HepG2 (cell line): Measurements from ENCODE around the gene SEBOX. TPM values are rescaled to one million over a fixed set of nuclear protein-coding genes. Genes with fewer than 3 reads are reported as not detected.
A peak's percentile ranks its signal among the peaks of the same experiment; 100 is the strongest.

Experiments used
- ERF ChIP-seq: IDR thresholded peaks from 2 replicates; pipeline ENCODE4 v1.6.1; 2018; ENCODE audit warnings: missing biosample characterization, missing genetic modification reagents
- GFI1 ChIP-seq: sonication (generic); formaldehyde crosslinking; IDR thresholded peaks from 2 replicates; pipeline ENCODE4 v1.5.0; 2020; ENCODE audit warnings: missing genetic modification reagents, mild to moderate bottlenecking, borderline replicate concordance
- HNRNPK ChIP-seq: fragments of 200-400 bp; formaldehyde crosslinking; IDR thresholded peaks from 2 replicates; pipeline ENCODE4 v1.6.1; 2018; ENCODE audit warnings: low read length, low read depth, moderate library complexity, mild to moderate bottlenecking; ENCODE audit not compliant: poor library complexity, severe bottlenecking
- JDP2 ChIP-seq: sonication (generic); formaldehyde crosslinking; IDR thresholded peaks from 2 replicates; pipeline ENCODE4 v1.8.1; 2022; ENCODE audit warnings: missing genetic modification reagents, borderline replicate concordance
- KLF12 ChIP-seq: sonication (generic); formaldehyde crosslinking; IDR thresholded peaks from 2 replicates; pipeline ENCODE4 v1.4.0; 2020; ENCODE audit warnings: missing genetic modification reagents, borderline replicate concordance
- KLF16 ChIP-seq, 2 experiments: sonication (generic) in 1 of 2; formaldehyde crosslinking in 1 of 2; IDR thresholded peaks; 2 replicates each; pipeline versions ENCODE4 v1.6.1 to v1.8.0; 2016 to 2023; ENCODE audit warnings: missing genetic modification reagents in 2 of 2, missing compliant biosample characterization in 1 of 2
- POLR2A ChIP-seq, 2 experiments: IDR thresholded peaks; 2 replicates each; pipeline ENCODE4 v1.6.1; 2011; ENCODE audit warnings: low read depth in 2 of 2, low read length in 2 of 2, mild to moderate bottlenecking in 1 of 2, moderate library complexity in 1 of 2; ENCODE audit not compliant: insufficient read depth in 1 of 2
- SMAD9 ChIP-seq: sonication (generic); formaldehyde crosslinking; IDR thresholded peaks from 2 replicates; pipeline ENCODE4 v1.5.1; 2020; ENCODE audit warnings: mild to moderate bottlenecking, missing genetic modification reagents
- TCF7 ChIP-seq: sonication (generic); IDR thresholded peaks from 2 replicates; pipeline ENCODE4 v1.6.1; 2016; ENCODE audit warnings: antibody characterized with exemption, low read depth
- YY1 ChIP-seq: IDR thresholded peaks from 2 replicates; pipeline ENCODE4 v1.6.1; 2011; ENCODE audit warnings: low read length, low read depth, moderate library complexity, mild to moderate bottlenecking; ENCODE audit not compliant: insufficient read depth, insufficient replicate concordance
- ZNF24 ChIP-seq: fragments of 450-650 bp; IDR thresholded peaks from 2 replicates; pipeline ENCODE4 v1.6.1; 2017; ENCODE audit warnings: antibody characterized with exemption, mild to moderate bottlenecking
- ZNF761 ChIP-seq: sonication (generic); formaldehyde crosslinking; conservative IDR thresholded peaks from 2 replicates; pipeline ENCODE4 v1.4.0; 2020; ENCODE audit warnings: mild to moderate bottlenecking, missing genetic modification reagents
- ZNF790 ChIP-seq: sonication (generic); formaldehyde crosslinking; IDR thresholded peaks from 2 replicates; pipeline ENCODE4 v1.8.0; 2022; ENCODE audit warnings: missing genetic modification reagents, mild to moderate bottlenecking, borderline replicate concordance
- ZZZ3 ChIP-seq: sonication (generic); formaldehyde crosslinking; IDR thresholded peaks from 2 replicates; pipeline ENCODE4 v1.4.0; 2020; ENCODE audit warnings: missing genetic modification reagents, mild to moderate bottlenecking, borderline replicate concordance
- polyA plus RNA-seq, 8 experiments: library from polyadenylated mRNA; depleted of rRNA in 3 of 8; stranded (reverse) in 7 of 8; unstranded in 1 of 8; fragments of >200 nt; fragmentation: Illumina TruSeq in 4 of 8; extraction: Trizol in 4 of 8; gene quantifications; 2 replicates each; pipeline versions ENCODE4 v1.2.1 to v1.2.3, GENCODE V29; 2011 to 2016; ENCODE audit warnings: low read depth in 4 of 8, missing spikeins in 1 of 8, mixed read lengths in 1 of 8; ENCODE audit not compliant: insufficient read depth in 1 of 8
- total RNA-seq, 5 experiments: library from RNA; depleted of rRNA; stranded (reverse); fragments of >200 nt; fragmentation: Illumina TruSeq; extraction: Trizol; gene quantifications; 2 replicates each; pipeline ENCODE4 v1.2.3, GENCODE V29; 2016; ENCODE audit warnings: low read depth in 1 of 5
- TF ChIP-seq, protein P1 (sequence below): sonication (generic); formaldehyde crosslinking; IDR thresholded peaks from 2 replicates; pipeline ENCODE4 v1.4.0; 2020; ENCODE audit warnings: missing genetic modification reagents, low read depth, mild to moderate bottlenecking, borderline replicate concordance
- TF ChIP-seq, protein P2 (sequence below): IDR thresholded peaks from 2 replicates; pipeline ENCODE4 v1.6.1; 2016
- TF ChIP-seq, protein P3 (sequence below): sonication (generic); formaldehyde crosslinking; IDR thresholded peaks from 2 replicates; pipeline ENCODE4 v1.9.0; 2021; ENCODE audit warnings: missing genetic modification reagents, mild to moderate bottlenecking, borderline replicate concordance
- TF ChIP-seq, protein P4 (sequence below): sonication (generic); formaldehyde crosslinking; IDR thresholded peaks from 2 replicates; pipeline ENCODE4 v1.4.0; 2020; ENCODE audit warnings: missing genetic modification reagents
- TF ChIP-seq, protein P5 (sequence below): sonication (generic); formaldehyde crosslinking; IDR thresholded peaks from 2 replicates; pipeline ENCODE4 v1.4.0; 2020; ENCODE audit warnings: missing genetic modification reagents, borderline replicate concordance
- TF ChIP-seq, protein P6 (sequence below): sonication (generic); formaldehyde crosslinking; IDR thresholded peaks from 2 replicates; pipeline ENCODE4 v1.5.0; 2020; ENCODE audit warnings: mild to moderate bottlenecking, missing genetic modification reagents, borderline replicate concordance

The SEBOX gene
- total and polyA plus RNA-seq, 2 of the 13 experiments (the other 11 are each of a cell fraction or from before 2014, with no cell fraction given) = not detected

DNA sequence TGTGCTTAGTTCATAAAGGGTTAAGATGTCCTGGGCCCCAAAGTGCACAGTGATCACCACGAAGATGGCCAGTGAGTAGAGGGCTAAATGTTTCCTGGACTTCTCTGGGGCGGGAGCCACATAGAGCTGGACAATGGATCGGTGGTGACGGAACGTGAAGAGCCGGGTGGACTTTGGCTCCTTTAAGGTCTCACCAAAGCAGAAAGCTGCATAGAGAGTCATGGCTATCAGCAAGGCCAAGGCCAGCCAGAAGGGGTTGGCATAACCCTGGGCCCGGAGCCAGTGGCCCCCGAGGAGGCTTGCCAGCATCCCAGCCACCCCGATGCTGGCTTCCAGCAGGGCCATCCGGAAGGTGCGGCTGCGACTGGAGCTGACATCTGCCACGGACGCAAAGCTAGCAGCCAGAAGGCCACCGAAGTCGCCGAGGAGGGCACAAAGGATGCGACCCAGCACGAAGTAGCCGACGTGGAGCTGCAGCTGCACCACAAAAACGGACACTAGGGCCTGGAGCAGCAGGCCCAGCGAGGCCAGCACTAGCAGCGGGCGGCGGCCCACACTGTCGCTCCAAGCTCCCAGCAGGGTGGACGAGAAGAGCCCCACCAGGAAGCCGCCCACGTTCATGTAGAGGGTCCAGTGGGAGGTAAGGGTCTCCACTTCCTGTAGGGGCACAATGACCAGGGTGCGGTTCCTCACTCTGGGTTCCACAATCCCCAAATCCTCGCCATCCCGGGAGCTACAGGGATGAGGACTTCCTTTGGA, 40.0 kb upstream of the SEBOX start (continued):
- TF ChIP-seq, protein P1, sequence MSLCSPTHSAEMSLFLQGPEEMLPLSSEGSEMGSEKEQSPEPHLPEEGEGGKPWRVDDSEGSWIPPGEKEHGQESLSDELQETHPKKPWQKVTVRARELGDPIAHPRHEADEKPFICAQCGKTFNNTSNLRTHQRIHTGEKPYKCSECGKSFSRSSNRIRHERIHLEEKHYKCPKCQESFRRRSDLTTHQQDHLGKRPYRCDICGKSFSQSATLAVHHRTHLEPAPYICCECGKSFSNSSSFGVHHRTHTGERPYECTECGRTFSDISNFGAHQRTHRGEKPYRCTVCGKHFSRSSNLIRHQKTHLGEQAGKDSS (CRISPR knock-in tag) = no peak; the same call in 1 of the 2 replicates
- no peak for TF ChIP-seq SMAD9 (CRISPR knock-in tag)
- TF ChIP-seq, protein P2, sequence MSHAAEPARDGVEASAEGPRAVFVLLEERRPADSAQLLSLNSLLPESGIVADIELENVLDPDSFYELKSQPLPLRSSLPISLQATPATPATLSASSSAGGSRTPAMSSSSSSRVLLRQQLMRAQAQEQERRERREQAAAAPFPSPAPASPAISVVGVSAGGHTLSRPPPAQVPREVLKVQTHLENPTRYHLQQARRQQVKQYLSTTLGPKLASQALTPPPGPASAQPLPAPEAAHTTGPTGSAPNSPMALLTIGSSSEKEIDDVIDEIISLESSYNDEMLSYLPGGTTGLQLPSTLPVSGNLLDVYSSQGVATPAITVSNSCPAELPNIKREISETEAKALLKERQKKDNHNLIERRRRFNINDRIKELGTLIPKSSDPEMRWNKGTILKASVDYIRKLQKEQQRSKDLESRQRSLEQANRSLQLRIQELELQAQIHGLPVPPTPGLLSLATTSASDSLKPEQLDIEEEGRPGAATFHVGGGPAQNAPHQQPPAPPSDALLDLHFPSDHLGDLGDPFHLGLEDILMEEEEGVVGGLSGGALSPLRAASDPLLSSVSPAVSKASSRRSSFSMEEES (CRISPR knock-in tag) = no peak
- no peak for TF ChIP-seq KLF12 (CRISPR knock-in tag)
- TF ChIP-seq GFI1 = no peak
- no peak for TF ChIP-seq JDP2 (CRISPR knock-in tag)
- no peak for TF ChIP-seq HNRNPK
- no peak for TF ChIP-seq ZNF790
- TF ChIP-seq, protein P3, sequence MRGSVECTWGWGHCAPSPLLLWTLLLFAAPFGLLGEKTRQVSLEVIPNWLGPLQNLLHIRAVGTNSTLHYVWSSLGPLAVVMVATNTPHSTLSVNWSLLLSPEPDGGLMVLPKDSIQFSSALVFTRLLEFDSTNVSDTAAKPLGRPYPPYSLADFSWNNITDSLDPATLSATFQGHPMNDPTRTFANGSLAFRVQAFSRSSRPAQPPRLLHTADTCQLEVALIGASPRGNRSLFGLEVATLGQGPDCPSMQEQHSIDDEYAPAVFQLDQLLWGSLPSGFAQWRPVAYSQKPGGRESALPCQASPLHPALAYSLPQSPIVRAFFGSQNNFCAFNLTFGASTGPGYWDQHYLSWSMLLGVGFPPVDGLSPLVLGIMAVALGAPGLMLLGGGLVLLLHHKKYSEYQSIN (CRISPR knock-in tag) = no peak
- no peak for TF ChIP-seq ERF (CRISPR knock-in tag)
- peak; percentile 32 to 52; a peak in 2 of 4 replicates for TF ChIP-seq POLR2A (IDR thresholded peaks at IDR 0.05; ENCODE audit: insufficient read depth in 1 of 2, low read depth in 2 of 2, low read length in 2 of 2)
- TF ChIP-seq TCF7 = peak; percentile 15; the same call in 1 of the 2 replicates
- TF ChIP-seq, protein P4, sequence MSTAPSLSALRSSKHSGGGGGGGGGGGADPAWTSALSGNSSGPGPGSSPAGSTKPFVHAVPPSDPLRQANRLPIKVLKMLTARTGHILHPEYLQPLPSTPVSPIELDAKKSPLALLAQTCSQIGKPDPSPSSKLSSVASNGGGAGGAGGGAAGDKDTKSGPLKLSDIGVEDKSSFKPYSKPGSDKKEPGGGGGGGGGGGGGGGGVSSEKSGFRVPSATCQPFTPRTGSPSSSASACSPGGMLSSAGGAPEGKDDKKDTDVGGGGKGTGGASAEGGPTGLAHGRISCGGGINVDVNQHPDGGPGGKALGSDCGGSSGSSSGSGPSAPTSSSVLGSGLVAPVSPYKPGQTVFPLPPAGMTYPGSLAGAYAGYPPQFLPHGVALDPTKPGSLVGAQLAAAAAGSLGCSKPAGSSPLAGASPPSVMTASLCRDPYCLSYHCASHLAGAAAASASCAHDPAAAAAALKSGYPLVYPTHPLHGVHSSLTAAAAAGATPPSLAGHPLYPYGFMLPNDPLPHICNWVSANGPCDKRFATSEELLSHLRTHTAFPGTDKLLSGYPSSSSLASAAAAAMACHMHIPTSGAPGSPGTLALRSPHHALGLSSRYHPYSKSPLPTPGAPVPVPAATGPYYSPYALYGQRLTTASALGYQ = peak; percentile 75; the same call in 1 of the 2 replicates
- no peak for TF ChIP-seq YY1
- no peak for TF ChIP-seq ZZZ3
- TF ChIP-seq, protein P5, sequence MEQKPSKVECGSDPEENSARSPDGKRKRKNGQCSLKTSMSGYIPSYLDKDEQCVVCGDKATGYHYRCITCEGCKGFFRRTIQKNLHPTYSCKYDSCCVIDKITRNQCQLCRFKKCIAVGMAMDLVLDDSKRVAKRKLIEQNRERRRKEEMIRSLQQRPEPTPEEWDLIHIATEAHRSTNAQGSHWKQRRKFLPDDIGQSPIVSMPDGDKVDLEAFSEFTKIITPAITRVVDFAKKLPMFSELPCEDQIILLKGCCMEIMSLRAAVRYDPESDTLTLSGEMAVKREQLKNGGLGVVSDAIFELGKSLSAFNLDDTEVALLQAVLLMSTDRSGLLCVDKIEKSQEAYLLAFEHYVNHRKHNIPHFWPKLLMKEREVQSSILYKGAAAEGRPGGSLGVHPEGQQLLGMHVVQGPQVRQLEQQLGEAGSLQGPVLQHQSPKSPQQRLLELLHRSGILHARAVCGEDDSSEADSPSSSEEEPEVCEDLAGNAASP = peak; percentile 32; the same call in 1 of the 2 replicates
- TF ChIP-seq, protein P6, sequence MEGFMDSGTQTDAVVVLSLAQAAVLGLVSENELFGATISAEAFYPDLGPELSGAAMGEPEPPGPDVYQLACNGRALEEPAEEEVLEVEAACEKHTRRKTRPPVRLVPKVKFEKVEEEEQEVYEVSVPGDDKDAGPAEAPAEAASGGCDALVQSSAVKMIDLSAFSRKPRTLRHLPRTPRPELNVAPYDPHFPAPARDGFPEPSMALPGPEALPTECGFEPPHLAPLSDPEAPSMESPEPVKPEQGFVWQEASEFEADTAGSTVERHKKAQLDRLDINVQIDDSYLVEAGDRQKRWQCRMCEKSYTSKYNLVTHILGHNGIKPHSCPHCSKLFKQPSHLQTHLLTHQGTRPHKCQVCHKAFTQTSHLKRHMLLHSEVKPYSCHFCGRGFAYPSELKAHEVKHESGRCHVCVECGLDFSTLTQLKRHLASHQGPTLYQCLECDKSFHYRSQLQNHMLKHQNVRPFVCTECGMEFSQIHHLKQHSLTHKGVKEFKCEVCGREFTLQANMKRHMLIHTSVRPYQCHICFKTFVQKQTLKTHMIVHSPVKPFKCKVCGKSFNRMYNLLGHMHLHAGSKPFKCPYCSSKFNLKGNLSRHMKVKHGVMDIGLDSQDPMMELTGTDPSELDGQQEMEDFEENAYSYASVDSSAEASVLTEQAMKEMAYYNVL (CRISPR knock-in tag) = no peak
- TF ChIP-seq ZNF24 = no peak
- TF ChIP-seq KLF16 (CRISPR knock-in tag; IDR thresholded peaks at IDR 0.05) = no peak
- TF ChIP-seq ZNF761 = no peak
